LNCAP (cell line): ENCODE results near the gene IFNA16.
"Not testable (repeated sequence)": the region's sequence is repeated elsewhere in the genome, so short reads cannot be mapped to it uniquely, and the experiment has no call there.

Source experiments
- TF ChIP-seq, protein P1 (sequence below): fragments of 450-650 bp; IDR thresholded peaks from 2 replicates; pipeline ENCODE4 v1.5.1; 2017; ENCODE audit warnings: mild to moderate bottlenecking

The IFNA16 gene

DNA sequence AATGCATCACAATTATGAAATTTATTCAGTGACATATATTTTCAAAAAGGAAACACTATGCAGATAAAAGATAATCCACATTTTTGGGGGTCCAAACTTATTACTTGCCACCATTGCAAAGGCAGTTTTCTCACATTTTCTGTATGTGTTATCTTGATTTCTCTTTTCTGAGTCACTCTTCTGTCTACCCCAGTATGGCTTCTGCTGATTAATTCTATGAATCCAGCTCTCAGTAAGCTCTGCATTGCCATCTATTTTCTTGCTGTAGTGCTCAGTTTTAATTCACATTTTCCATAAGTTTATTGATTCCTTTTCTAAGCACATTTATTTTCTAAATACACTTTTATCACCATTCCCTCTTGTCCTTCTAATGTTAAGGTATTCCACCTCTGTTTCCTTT is 11.9 kb downstream of the IFNA16 start:
- TF ChIP-seq, protein P1, sequence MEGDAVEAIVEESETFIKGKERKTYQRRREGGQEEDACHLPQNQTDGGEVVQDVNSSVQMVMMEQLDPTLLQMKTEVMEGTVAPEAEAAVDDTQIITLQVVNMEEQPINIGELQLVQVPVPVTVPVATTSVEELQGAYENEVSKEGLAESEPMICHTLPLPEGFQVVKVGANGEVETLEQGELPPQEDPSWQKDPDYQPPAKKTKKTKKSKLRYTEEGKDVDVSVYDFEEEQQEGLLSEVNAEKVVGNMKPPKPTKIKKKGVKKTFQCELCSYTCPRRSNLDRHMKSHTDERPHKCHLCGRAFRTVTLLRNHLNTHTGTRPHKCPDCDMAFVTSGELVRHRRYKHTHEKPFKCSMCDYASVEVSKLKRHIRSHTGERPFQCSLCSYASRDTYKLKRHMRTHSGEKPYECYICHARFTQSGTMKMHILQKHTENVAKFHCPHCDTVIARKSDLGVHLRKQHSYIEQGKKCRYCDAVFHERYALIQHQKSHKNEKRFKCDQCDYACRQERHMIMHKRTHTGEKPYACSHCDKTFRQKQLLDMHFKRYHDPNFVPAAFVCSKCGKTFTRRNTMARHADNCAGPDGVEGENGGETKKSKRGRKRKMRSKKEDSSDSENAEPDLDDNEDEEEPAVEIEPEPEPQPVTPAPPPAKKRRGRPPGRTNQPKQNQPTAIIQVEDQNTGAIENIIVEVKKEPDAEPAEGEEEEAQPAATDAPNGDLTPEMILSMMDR, result no peak

- TF ChIP-seq, protein P1, result not testable (repeated sequence)
These were observed 15.0 kb downstream of the IFNA16 start, which contains the start of gene IFNA7 for GRCh38 chr9:21202105-21202504. TSS of gene IFNA7 (minus strand) at chr9:21202205. CDS start at chr9:21202165, 40 bp downstream.

- TF ChIP-seq, protein P1, result peak; percentile 74
These were observed 22.0 kb downstream of the IFNA16 start for GRCh38 chr9:21194867-21195776.

DNA sequence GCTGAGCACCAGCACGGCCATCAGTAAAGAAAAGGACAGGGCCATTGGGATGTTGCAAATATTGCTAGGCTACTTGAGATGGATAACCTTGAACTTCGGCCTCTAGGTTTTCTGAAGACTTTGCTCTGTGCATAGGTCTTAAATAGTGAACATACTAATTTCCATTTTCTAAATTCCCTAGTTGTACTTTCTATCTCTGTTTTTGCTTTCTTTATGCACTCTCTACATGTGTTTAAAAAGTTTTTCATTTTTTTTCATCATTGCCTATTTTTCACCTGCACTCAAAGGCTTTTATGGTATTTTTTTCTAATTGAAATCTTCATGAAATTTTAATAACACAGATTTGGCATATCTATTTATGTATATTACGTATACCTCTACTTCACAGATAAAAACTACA is 29.6 kb downstream of the IFNA16 start, which contains the start of gene IFNA4:
Gene IFNA4 (minus strand): TSS at position 101 of the 400 bp plus-strand sequence. CDS start 56 bp downstream, at position 45.
- TF ChIP-seq, protein P1, result not testable (repeated sequence)

DNA sequence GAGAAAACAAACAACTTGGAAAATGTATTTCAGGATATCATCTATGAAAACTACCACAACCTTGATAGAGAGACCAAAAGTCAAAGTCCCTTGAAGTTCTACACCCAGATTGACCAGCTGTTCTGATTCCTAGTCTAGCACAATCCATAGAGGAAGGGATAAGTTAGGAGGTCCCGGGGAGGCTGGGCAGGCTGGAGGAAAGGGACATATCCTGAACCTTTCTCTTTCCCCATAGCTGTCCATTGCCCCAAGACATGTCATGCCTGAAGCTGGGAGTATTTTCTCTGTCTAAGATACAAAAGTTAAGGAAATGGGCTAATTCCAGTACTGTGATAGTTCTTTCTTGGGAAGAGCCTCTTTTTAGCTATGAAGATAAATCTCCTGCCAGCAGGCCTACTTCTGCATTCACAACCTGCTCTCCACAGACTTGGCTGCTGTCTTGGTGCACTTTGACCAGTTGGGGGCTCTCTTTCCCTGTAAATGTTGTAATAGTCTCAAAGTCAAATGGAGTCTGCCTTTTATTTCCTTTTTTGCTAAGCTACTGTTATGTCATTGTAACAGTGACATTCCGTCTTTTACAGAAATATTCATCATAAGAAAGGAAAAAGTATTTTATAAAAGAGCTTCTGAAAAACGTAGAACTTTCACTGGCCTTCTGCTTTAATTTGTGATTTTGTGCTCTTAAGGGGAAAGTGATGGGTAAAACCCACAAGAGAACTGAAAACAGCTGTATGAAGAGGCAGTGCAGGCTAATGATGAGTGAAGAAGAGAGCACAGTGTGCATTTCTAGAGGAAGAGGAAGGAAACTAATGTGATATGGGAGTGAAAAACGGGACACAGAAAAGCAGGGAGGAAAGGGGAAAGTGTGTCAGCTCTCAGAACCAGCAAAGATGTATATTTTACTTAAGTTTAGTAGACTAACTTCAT is 34.0 kb downstream of the IFNA16 start:
- TF ChIP-seq, protein P1, result peak; percentile 53

DNA sequence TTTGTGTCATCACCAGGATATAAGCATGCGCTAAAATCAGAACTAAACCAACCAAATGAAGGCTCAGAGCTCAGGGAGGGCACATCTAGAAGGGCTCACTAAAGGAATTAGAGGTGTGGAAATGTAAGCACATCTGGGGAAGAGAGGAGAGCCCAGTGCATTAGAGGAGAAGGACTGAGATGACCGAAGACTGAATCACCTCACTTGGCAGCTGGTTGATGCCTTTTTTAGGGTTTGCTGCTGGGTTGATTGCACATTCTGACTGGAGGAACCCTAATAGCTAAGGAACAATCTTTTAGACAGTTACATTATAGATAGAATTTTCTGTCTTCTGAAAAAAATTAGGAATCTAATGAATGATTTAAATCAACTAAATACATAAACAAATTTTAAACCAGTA is 42.4 kb downstream of the IFNA16 start:
- TF ChIP-seq, protein P1, result no peak

DNA sequence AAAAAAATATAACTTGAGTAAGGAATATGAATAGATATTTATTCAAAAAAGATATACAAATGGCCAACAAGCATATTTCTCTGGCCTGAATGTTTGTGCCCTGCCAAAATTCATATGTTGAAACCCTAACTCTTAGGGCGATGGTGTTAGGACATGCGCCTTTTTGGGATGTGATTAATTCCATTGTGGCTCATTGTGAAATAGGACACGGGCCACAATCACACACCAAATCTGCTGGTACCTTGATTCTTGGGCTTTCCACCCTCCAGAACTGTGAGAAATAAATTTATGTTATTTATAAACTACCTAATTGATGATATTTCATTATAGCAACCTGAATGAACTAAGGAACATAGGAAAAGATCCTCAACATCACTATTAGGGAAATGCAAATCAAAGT is 45.0 kb downstream of the IFNA16 start:
- TF ChIP-seq, protein P1, result no peak
